ENCODE results near the gene AK3.
"Not testable (repeated sequence)": the region's sequence is repeated elsewhere in the genome, so short reads cannot be mapped to it uniquely, and the experiment has no call there.

The AK3 gene

GRCh38 chr9:4769321-4770080 lies 28.5 kb upstream of the AK3 start:
- Histone ChIP-seq H3K9ac (ENCODE audit: low read depth, low read length) (no peak overlapping the region), H3K4me1 (ENCODE audit: insufficient read depth, low read length) (no peaks in the 10 kb centered on the region), H3K27me3 (ENCODE audit: insufficient read depth, low read length) (no peaks in the 10 kb centered on the region), H3K4me3 (ENCODE audit: low read length) (no peak overlapping the region), H3K36me3 (ENCODE audit: insufficient read depth, low read length) (no peaks in the 10 kb centered on the region), H3K9me3 (ENCODE audit: insufficient read depth, low read depth, low read length) (no peaks in the 10 kb centered on the region), H3K27ac (ENCODE audit: low read depth, low read length) (no peak overlapping the region)
- WGBS, result 96% methylated on average over 7 of the region's 7 CpGs

- H3K27me3 ChIP-seq (ENCODE audit: insufficient read depth, low read length), result no peaks in the 10 kb centered on the region
- H3K36me3 ChIP-seq (ENCODE audit: insufficient read depth, low read length), result no peaks in the 10 kb centered on the region
- no peaks in the 10 kb centered on the region for H3K9me3 ChIP-seq (ENCODE audit: insufficient read depth, low read depth, low read length)
- H3K4me1 ChIP-seq (ENCODE audit: insufficient read depth, low read length), result 0 out of 2 replicates have a peak, but pooled peaks cover under 1% of the 10 kb centered on the region
- H3K27ac ChIP-seq (ENCODE audit: low read depth, low read length), result no peak overlapping the region
- H3K9ac ChIP-seq (ENCODE audit: low read depth, low read length), result no peak overlapping the region
- no peak overlapping the region for H3K4me3 ChIP-seq (ENCODE audit: low read length)
Observed at GRCh38 chr9:4768681-4769080, 27.7 kb upstream of the AK3 start.

GRCh38 chr9:4764033-4764432 lies 23.0 kb upstream of the AK3 start:
- H3K9me3 ChIP-seq (ENCODE audit: insufficient read depth, low read depth, low read length), result no peaks in the 10 kb centered on the region
- H3K36me3 ChIP-seq (ENCODE audit: insufficient read depth, low read length), result no peaks in the 10 kb centered on the region
- 90% methylated on average over 2 of the region's 3 CpGs for WGBS
- no peak overlapping the region for H3K27ac ChIP-seq (ENCODE audit: low read depth, low read length)
- no peaks in the 10 kb centered on the region for H3K27me3 ChIP-seq (ENCODE audit: insufficient read depth, low read length)
- H3K4me3 ChIP-seq (ENCODE audit: low read length), result no peak overlapping the region
- H3K4me1 ChIP-seq (ENCODE audit: insufficient read depth, low read length), result peaks cover 11% of the 10 kb centered on the region
- H3K9ac ChIP-seq (ENCODE audit: low read depth, low read length), result no peak overlapping the region

DNA sequence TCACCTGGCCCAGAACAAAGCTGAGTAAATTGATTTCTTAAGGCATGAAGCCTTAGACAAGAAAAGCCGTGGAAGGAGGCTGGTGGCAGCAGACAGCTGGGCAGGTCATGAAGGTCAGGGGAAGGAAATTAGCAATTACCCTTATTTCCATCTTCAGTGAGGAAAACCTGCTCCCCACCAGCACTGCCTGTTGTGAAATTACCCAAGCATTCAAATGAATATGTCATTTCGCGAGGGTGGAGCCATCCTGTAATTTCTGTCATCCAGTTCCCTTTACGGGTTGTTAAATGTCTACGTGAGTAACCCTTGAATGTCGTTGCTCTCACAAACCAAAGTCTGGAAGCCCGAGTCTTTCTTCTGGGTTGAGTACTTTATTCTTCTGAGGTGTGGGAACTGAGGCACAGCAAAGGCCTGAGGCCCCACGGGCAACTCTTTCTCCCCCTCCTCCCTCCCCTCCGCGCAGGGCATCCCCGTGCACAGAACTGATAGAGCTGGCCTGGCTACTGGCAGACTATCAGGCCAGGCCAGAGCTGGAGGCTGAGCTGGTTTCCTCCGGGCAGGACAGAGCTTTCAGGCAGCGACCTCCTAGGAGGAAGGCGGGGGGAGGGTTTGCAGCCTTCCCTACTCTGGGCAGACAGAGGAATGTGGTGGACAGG lies 22.0 kb upstream of the AK3 start:
- H3K36me3 ChIP-seq (ENCODE audit: insufficient read depth, low read length), result no peaks in the 10 kb centered on the region
- H3K4me1 ChIP-seq (ENCODE audit: insufficient read depth, low read length), result peaks cover 11% of the 10 kb centered on the region
- no peaks in the 10 kb centered on the region for H3K9me3 ChIP-seq (ENCODE audit: insufficient read depth, low read depth, low read length)
- no peak overlapping the region for H3K9ac ChIP-seq (ENCODE audit: low read depth, low read length)
- no peak overlapping the region for H3K27ac ChIP-seq (ENCODE audit: low read depth, low read length)
- 28% methylated on average over 14 of the region's 14 CpGs for WGBS
- H3K4me3 ChIP-seq (ENCODE audit: low read length), result 0 out of 2 replicates have a peak overlapping the region, but pooled peaks have one; percentile 0
- H3K27me3 ChIP-seq (ENCODE audit: insufficient read depth, low read length), result no peaks in the 10 kb centered on the region

GRCh38 chr9:4762108-4762885 lies 21.3 kb upstream of the AK3 start:
- no peaks in the 10 kb centered on the region for H3K9me3 ChIP-seq (ENCODE audit: insufficient read depth, low read depth, low read length)
- H3K27me3 ChIP-seq (ENCODE audit: insufficient read depth, low read length), result no peaks in the 10 kb centered on the region
- H3K4me1 ChIP-seq (ENCODE audit: insufficient read depth, low read length), result peaks cover 11% of the 10 kb centered on the region
- H3K9ac ChIP-seq (ENCODE audit: low read depth, low read length), result no peak overlapping the region
- 44% methylated on average over 22 of the region's 22 CpGs for WGBS
- no peaks in the 10 kb centered on the region for H3K36me3 ChIP-seq (ENCODE audit: insufficient read depth, low read length)
- H3K4me3 ChIP-seq (ENCODE audit: low read length), result 0 out of 2 replicates have a peak overlapping the region, but pooled peaks have one; percentile 0
- H3K27ac ChIP-seq (ENCODE audit: low read depth, low read length), result no peak overlapping the region

DNA sequence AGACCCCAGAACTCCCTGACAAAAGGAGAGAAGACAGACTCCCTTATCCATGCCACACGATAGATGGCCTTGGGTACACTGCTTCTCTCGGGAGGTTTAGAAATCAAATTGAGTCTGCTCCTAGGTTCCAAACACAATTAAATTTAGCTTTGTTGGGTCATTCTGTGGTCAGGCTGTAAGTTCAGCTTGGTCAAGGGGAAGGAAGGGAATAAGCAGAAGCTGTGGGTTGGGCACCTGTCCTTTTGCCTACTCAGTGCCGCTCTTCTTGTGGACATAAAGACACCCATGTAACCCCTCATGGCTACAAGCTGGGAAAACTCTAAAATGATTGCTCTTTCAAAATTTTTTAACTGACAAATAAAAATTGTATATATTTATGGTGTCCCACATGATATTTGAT lies 19.1 kb upstream of the AK3 start:
- Histone ChIP-seq H3K27ac (ENCODE audit: low read depth, low read length) (no peak overlapping the region), H3K9ac (ENCODE audit: low read depth, low read length) (no peak overlapping the region), H3K4me3 (ENCODE audit: low read length) (no peak overlapping the region), H3K36me3 (ENCODE audit: insufficient read depth, low read length) (no peaks in the 10 kb centered on the region), H3K9me3 (ENCODE audit: insufficient read depth, low read depth, low read length) (no peaks in the 10 kb centered on the region), H3K4me1 (ENCODE audit: insufficient read depth, low read length) (peaks cover 11% of the 10 kb centered on the region), H3K27me3 (ENCODE audit: insufficient read depth, low read length) (no peaks in the 10 kb centered on the region)
- 90% methylated on average over 3 of the region's 3 CpGs for WGBS

DNA sequence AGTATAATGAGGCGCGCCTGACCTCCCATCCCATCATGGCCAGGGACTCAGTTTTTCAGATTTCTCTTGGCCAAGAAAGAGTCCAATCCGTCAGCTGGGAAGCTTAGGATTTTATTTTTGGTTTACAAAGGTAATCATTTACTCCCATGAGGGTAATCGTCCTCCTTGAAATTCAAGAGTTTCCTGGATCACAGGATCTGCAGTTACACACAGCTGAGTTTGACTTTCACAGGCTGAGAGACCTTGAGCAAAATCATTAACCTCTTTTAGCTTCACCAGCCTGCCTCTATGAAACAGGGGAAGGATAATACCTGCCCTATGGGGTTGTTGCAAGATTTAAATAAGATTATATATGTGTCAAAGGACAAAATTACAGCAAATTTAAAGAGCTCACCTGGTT lies 15.4 kb upstream of the AK3 start:
- Histone ChIP-seq H3K4me1 (ENCODE audit: insufficient read depth, low read length) (no peaks in the 10 kb centered on the region), H3K27ac (ENCODE audit: low read depth, low read length) (no peak overlapping the region), H3K4me3 (ENCODE audit: low read length) (no peak overlapping the region), H3K36me3 (ENCODE audit: insufficient read depth, low read length) (no peaks in the 10 kb centered on the region), H3K27me3 (ENCODE audit: insufficient read depth, low read length) (no peaks in the 10 kb centered on the region), H3K9ac (ENCODE audit: low read depth, low read length) (no peak overlapping the region), H3K9me3 (ENCODE audit: insufficient read depth, low read depth, low read length) (no peaks in the 10 kb centered on the region)
- 88% methylated on average over 3 of the region's 4 CpGs for WGBS

DNA sequence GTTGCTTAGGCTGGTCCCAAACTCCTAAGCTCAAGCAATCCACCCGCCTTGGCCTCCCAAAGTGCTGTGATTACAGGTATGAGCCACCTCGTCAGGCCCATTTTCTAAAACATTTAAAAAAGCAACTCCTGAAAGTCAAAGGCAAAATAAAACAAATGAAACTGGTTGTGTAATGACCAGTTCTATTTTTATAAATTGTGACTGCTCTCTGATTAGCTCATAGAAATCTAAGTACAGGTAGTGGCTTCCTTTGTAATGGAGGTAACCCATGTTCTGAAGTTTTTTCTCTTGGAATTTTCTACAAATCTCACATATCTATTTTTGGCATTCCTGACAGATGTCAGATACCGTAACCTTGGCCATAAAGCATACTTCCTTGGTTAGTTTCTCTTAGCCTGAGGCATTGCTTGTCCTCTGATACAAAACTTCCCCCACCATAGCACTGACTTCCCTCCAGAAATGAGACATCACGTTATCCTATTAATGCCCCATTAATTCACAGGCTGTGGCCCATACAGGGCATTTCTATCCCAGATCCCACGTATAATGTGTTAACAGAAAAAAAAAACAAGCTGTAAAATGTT lies 14.1 kb upstream of the AK3 start:
- no peaks in the 10 kb centered on the region for H3K27me3 ChIP-seq (ENCODE audit: insufficient read depth, low read length)
- H3K36me3 ChIP-seq (ENCODE audit: insufficient read depth, low read length), result no peaks in the 10 kb centered on the region
- no peaks in the 10 kb centered on the region for H3K4me1 ChIP-seq (ENCODE audit: insufficient read depth, low read length)
- no peaks in the 10 kb centered on the region for H3K9me3 ChIP-seq (ENCODE audit: insufficient read depth, low read depth, low read length)
- no peak overlapping the region for H3K4me3 ChIP-seq (ENCODE audit: low read length)
- 90% methylated on average over 4 of the region's 5 CpGs for WGBS
- no peak overlapping the region for H3K27ac ChIP-seq (ENCODE audit: low read depth, low read length)
- H3K9ac ChIP-seq (ENCODE audit: low read depth, low read length), result no peak overlapping the region

GRCh38 chr9:4754530-4754929 lies 13.5 kb upstream of the AK3 start:
- not testable (repeated sequence) for H3K27me3 ChIP-seq (ENCODE audit: insufficient read depth, low read length); H3K4me1 ChIP-seq (ENCODE audit: insufficient read depth, low read length); H3K9me3 ChIP-seq (ENCODE audit: insufficient read depth, low read depth, low read length); H3K9ac ChIP-seq (ENCODE audit: low read depth, low read length); H3K4me3 ChIP-seq (ENCODE audit: low read length); H3K27ac ChIP-seq (ENCODE audit: low read depth, low read length); H3K36me3 ChIP-seq (ENCODE audit: insufficient read depth, low read length)

DNA sequence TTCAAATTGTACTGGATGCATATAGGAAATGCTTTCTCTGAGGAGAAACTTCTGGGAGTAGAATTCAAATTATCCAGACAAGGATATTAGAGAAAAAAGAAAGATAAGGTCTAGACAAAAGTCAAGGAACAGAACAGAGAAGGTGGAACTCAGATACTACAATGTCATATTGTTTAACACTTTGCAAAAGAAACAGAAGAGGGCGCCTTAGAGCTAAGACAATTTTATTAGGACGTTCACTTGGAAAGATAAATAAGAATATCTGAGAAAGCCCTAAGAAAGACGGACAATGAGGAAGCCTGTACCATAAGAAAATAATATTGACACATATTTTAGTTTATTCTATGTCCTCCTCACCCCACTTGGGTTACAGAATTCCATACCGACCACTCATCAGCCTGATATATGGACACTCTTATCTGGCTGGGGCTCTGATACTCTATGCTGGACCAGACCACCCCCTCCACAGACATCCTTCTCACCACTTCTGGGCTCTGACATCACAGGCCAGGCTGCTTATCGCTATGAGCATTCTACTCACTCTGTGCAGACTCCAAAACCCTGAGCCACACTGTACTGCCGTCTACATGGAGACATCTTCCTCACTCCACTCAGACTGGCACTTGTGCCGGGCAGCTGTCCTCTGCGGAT lies 9.1 kb upstream of the AK3 start:
- Histone ChIP-seq H3K9me3 (ENCODE audit: insufficient read depth, low read depth, low read length) (no peaks in the 10 kb centered on the region), H3K4me3 (ENCODE audit: low read length) (no peak overlapping the region), H3K36me3 (ENCODE audit: insufficient read depth, low read length) (no peaks in the 10 kb centered on the region), H3K4me1 (ENCODE audit: insufficient read depth, low read length) (no peaks in the 10 kb centered on the region), H3K9ac (ENCODE audit: low read depth, low read length) (no peak overlapping the region), H3K27me3 (ENCODE audit: insufficient read depth, low read length) (no peaks in the 10 kb centered on the region), H3K27ac (ENCODE audit: low read depth, low read length) (no peak overlapping the region)
- WGBS, result 52% methylated on average over 7 of the region's 8 CpGs

All from HUES64 (cell line).